Measurements from ENCODE around the gene CMIP. TPM values are rescaled to one million over a fixed set of nuclear protein-coding genes. Genes with fewer than 3 reads are reported as not detected.

Gene CMIP
- total RNA-seq, 4 donors from 2014 or later = 15.5 to 65.9 (median 20.2) TPM

- intact Hi-C loops (cut with DNase I) = no loop called here
- Histone ChIP-seq H3K9me3 (no peaks in the 10 kb centered on the region), H3K27ac (no peak overlapping the region), H3K4me3 (replicated peaks in 1 of 3) (no peak overlapping the region), H3K36me3 (no peaks in the 10 kb centered on the region), H3K4me1 (no peaks in the 10 kb centered on the region), H3K27me3 (no peaks in the 10 kb centered on the region)
- no peak for TF ChIP-seq CTCF (IDR thresholded peaks at IDR 0.05)
- no peak for TF ChIP-seq POLR2A (IDR thresholded peaks at IDR 0.05)
- 97 to 98% methylated on average over 2 of the region's 2 CpGs for WGBS, 2 donors
- DNase-seq = no peak
These were observed 133.5 kb downstream of the CMIP start for GRCh38 chr16:81578076-81578475.

DNA sequence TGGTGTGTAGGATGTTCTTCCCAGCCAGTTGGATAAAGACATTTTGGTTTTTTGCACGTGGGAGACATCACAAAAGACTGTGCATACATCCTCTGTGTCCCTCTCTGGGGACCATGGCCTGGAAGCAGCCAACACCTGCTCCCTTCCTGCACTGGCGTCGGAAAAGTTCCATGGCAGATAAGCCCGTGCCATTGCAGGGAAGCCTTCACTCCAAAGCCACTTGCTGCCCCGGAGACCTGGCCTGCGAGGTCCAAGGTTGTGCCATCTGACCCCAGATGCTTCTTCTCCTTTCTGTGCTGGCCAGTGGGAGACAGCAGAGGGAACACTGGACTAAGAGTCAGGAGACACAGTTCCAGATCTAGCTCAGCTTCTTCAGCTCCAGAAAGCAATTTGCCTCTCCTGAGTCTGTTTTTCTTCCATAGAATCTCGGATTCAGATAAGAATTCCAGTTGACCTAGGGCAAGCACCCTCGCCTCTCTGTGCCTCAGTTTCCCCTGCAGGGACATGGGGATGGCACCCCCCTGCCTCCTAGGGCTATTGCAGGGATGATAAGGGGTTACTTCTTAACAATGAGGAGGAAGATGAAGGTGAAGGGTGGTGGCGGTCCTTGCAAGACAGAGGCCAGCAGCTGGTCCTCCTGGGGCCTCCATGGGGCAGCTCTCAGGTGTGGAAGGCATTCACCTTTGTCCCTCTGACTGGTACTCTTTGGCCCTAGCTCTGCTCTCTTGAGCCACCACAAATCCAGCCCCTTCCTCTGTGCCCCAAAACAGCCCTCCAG, 134.2 kb downstream of the CMIP start:
- no peaks in the 10 kb centered on the region for H3K27me3 ChIP-seq
- 94 to 96% methylated on average over 8 to 9 of the region's 9 CpGs for WGBS, 2 donors
- H3K9me3 ChIP-seq = no peaks in the 10 kb centered on the region
- no peak overlapping the region for H3K4me3 ChIP-seq (replicated peaks in 1 of 3)
- no peak for DNase-seq
- no peaks in the 10 kb centered on the region for H3K36me3 ChIP-seq
- TF ChIP-seq CTCF (IDR thresholded peaks at IDR 0.05) (no peak), POLR2A (IDR thresholded peaks at IDR 0.05) (no peak)
- H3K4me1 ChIP-seq = no peaks in the 10 kb centered on the region
- intact Hi-C loops (cut with DNase I) = no loop called here
- no peak overlapping the region for H3K27ac ChIP-seq

DNA sequence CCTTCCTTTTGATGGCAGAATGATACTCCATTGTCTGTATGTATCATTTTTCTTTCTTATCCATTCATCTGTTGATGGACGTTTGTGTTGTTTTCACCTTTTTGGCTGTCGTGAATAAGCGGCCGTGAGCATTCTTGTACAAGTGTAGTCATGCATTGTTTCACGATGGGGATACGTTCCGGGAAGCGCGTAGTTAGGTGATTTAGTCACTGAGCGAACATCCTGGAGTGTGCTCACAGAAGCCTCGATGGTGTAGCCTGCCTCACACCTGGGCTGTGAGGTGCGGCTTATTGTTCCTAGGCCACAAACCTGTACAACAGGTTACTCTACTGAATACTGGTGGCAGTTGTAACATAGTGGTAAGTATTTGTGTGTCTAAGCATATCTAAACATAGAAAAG, 136.5 kb downstream of the CMIP start:
- Histone ChIP-seq H3K9me3 (no peaks in the 10 kb centered on the region), H3K4me3 (replicated peaks in 1 of 3) (no peak overlapping the region), H3K27ac (no peak overlapping the region), H3K27me3 (no peaks in the 10 kb centered on the region), H3K4me1 (no peaks in the 10 kb centered on the region), H3K36me3 (no peaks in the 10 kb centered on the region)
- intact Hi-C loops (cut with DNase I) = no loop called here
- 68 to 71% methylated on average over 12 of the region's 12 CpGs for WGBS, 2 donors
- TF ChIP-seq CTCF (IDR thresholded peaks at IDR 0.05) = no peak
- DNase-seq = no peak

DNA sequence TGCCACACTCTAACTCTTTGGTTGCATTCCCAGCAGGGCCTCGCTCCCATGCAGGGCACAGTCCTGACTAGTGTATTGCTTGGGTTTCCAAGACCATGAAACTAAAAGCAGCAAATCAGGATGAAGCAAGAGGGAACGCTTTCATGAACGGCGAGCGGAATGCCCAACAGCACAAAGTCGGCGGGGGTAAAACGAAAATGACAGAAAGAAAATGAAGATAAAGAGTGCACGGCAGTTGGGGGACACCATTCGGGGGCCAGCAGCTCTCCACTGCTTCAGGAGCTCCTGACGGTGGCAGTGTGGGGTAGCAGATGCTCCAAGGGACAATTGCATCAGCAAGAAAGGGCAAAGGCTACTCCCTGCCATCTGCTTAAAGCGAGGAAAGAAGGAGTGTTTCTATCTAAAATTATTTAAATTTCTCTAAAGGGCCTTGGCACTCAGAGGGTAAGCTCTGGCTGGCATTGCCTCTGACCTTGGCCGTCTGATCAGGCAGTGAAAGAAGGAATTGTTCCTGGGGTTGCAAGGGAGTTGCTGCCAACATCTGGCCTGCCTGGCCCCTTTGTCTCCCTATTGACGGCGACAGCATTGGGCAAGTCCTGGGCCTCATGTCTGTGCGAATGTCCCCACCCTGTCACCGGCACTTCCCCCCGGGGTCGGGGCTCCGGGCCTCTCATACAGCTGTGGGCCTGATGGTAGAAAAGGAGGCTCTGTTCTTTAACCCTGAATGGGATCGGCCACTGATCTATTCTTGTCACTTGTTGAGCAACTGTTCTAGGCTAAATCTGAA, 138.2 kb downstream of the CMIP start:
- Histone ChIP-seq H3K27ac (no peak overlapping the region), H3K4me1 (no peaks in the 10 kb centered on the region), H3K9me3 (no peaks in the 10 kb centered on the region), H3K36me3 (no peaks in the 10 kb centered on the region), H3K4me3 (replicated peaks in 1 of 3) (no peak overlapping the region), H3K27me3 (no peaks in the 10 kb centered on the region)
- TF ChIP-seq POLR2A (IDR thresholded peaks at IDR 0.05) (no peak), CTCF (IDR thresholded peaks at IDR 0.05) (no peak)
- intact Hi-C loops (cut with DNase I) = no loop called here
- 86 to 87% methylated on average over 21 of the region's 21 CpGs for WGBS, 2 donors
- no peak for DNase-seq

Measured in thyroid gland (tissue), 4 donors.